Nephron (organoid): ENCODE measurements around the gene SLC9A9.

Source experiments
- H3K27ac Mint-ChIP-seq, 3 experiments: 2 replicates each; pipeline ENCODE4 v1.8.0; 2020; ENCODE audit warnings: mixed read lengths in 3 of 3, mild to moderate bottlenecking in 2 of 3, moderate library complexity in 1 of 3
- H3K27me3 Mint-ChIP-seq: 2 replicates; pipeline ENCODE4 v1.8.0; 2021; ENCODE audit warnings: low read depth, mild to moderate bottlenecking, moderate library complexity, mixed read lengths
- H3K36me3 Mint-ChIP-seq: 2 replicates; pipeline ENCODE4 v1.8.0; 2020; ENCODE audit warnings: low read depth, mixed read lengths
- H3K4me1 Mint-ChIP-seq: 2 replicates; pipeline ENCODE4 v1.8.0; 2020; ENCODE audit warnings: mixed read lengths
- H3K4me3 Mint-ChIP-seq, 3 experiments: 2 replicates each; pipeline ENCODE4 v1.8.0; 2020; ENCODE audit warnings: mild to moderate bottlenecking in 3 of 3, mixed read lengths in 3 of 3, moderate library complexity in 2 of 3
- H3K9me3 Mint-ChIP-seq: 2 replicates; pipeline ENCODE4 v1.8.0; 2020; ENCODE audit warnings: mixed read lengths
- CTCF ChIP-seq, 3 experiments: fragments of 200-600 bp; sonication (generic); IDR thresholded peaks; one replicate each; pipeline ENCODE4 v1.5.0; 2021; ENCODE audit warnings: antibody characterized with exemption in 3 of 3; ENCODE audit not compliant: unreplicated experiment in 3 of 3

Gene SLC9A9

DNA sequence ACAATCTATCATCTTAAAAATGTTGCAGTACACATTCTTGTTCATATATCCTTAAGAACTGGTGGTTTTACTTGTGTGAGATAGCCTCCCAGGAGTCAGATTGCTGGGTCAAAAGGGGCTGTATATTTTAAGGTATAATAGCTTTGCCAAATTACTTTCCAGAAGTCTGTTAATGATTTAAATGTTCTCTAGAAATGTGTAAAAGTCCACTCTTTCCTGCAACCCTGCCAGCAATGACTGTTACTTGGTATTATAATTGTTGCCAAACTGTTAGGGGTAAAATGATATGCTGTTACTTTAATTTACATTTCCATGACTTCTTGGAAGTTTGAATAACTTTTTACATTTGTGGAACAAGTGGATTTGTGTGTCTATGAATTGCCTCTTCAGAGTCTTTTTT, 170.8 kb downstream of the SLC9A9 start:
- H3K27me3 Mint-ChIP-seq = peaks cover 3% of the 10 kb centered on the region
- no peak for TF ChIP-seq CTCF (IDR thresholded peaks at IDR 0.05; ENCODE audit: unreplicated experiment in 3 of 3)
- H3K9me3 Mint-ChIP-seq = no peaks in the 10 kb centered on the region
- H3K4me3 Mint-ChIP-seq = no peak overlapping the region
- H3K36me3 Mint-ChIP-seq = no peaks in the 10 kb centered on the region
- H3K4me1 Mint-ChIP-seq = peaks cover 24% of the 10 kb centered on the region
- peak overlapping the region in 1 of 3 experiments; percentile 64 for H3K27ac Mint-ChIP-seq

- peak overlapping the region; percentile 8 to 64 (median 19) for H3K27ac Mint-ChIP-seq
Observed at GRCh38 chr3:143676747-143677146, 171.5 kb downstream of the SLC9A9 start.

DNA sequence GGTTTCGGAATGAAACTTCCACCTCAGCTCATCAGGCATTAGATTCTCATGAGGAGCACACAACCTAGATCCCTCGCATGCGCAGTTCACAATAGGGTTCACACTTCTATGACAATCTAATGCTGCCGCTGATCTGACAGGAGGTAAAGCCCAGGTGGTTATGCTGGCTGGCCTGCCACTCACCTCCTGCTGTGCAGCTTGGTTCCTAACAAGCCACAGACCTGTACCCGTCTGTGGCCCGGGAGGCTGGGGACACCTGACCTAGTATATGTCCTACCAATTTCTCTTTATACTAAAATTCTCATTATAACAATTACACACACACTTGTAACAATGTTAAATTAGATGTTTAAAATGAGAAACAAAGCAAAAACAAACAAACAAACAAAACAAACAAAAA, 172.2 kb downstream of the SLC9A9 start:
- TF ChIP-seq CTCF (IDR thresholded peaks at IDR 0.05; ENCODE audit: unreplicated experiment in 3 of 3) = no peak
- Mint-ChIP-seq H3K36me3 (no peaks in the 10 kb centered on the region), H3K27me3 (peaks cover 3% of the 10 kb centered on the region), H3K4me1 (peaks cover 31% of the 10 kb centered on the region), H3K27ac (peak overlapping the region in 1 of 3 experiments; percentile 32), H3K9me3 (no peaks in the 10 kb centered on the region), H3K4me3 (no peak overlapping the region)

More at GRCh38 chr3:143676747-143677146, 171.5 kb downstream of the SLC9A9 start:
- peaks cover 29% of the 10 kb centered on the region for H3K4me1 Mint-ChIP-seq
- no peak for TF ChIP-seq CTCF (IDR thresholded peaks at IDR 0.05; ENCODE audit: unreplicated experiment in 3 of 3)
- H3K9me3 Mint-ChIP-seq = no peaks in the 10 kb centered on the region
- no peaks in the 10 kb centered on the region for H3K36me3 Mint-ChIP-seq
- H3K27me3 Mint-ChIP-seq = peaks cover 3% of the 10 kb centered on the region
- no peak overlapping the region for H3K4me3 Mint-ChIP-seq

DNA sequence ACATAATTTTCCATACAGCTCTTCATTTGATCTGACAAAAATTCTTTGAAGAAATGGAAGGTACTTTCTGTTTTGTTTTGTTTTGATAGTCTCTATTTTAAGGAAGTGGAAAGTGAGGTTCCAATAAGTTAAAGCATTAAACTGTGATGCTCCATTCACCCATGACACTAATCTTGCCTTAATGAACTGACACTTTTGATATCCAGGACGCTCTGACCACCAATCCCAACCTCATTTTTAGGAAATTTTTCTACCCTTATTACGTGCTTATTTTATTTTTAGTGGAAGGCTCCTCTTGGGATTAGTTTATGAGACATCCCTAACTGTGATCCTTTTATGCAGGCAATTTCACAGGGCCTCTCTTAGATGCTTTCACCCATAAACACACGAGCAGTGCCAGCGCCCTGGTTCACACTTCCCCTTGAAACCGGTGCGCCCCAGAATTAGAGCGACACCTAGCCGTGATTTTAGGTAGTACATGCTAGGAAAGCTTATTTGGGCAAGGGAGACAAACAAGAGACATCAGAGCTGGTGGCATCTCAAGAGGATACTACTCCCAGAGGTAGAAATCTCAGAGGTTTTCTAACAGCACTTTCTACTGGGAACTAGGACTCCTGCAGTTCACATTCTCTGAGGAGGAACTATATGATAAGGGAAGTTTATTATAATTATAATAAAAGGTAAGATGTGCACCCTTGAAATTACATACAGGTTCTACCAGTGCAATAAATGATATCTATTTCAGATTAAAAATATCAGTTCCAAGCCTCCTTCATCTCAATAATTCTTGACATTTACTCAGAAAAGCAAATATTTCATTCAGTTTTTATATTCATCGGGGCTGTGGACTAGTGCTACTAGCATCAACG, 173.9 kb downstream of the SLC9A9 start:
- H3K27me3 Mint-ChIP-seq = peaks cover 7% of the 10 kb centered on the region
- H3K4me3 Mint-ChIP-seq = no peak overlapping the region
- peak overlapping the region in 2 of 3 experiments; percentile 52 to 55 for H3K27ac Mint-ChIP-seq
- no peaks in the 10 kb centered on the region for H3K9me3 Mint-ChIP-seq
- H3K36me3 Mint-ChIP-seq = no peaks in the 10 kb centered on the region
- peak; percentile 89 to 93 (median 92) for TF ChIP-seq CTCF (IDR thresholded peaks at IDR 0.05; ENCODE audit: unreplicated experiment in 3 of 3)
- H3K4me1 Mint-ChIP-seq = peaks cover 31% of the 10 kb centered on the region

DNA sequence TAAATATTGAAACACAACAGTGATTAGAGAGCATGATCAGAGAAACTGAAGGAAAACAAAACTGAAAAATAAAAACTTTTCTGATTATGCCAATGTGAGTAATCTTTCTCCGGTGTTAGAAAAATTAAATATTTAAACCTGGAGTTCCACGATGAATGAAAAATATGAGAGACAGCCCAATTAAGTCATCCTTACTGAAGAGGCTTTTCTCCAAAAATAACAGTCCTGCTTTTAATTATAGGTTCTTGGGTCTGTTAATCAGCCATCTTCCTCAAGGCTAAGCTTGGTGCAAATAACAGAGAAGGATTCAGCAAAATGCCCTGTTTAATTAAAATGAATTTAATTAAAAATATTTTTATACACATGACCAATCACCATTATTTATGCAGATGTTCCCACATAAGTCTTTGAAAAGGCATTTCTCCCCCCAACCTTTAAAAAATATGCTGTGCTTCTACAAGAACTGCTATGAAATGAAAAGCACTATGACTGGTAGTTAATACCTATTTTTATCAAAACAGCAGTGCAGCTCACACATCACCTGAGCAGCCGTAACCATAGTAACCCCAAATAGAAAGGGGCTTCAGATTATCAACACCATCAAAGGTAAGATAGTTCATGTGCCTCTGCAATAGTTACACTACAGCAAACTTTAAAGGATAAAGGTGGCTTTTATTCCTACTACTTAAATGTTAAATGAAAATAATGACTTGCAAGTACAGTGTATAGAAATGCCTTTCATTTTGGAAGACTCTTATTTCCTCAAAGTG, 175.7 kb downstream of the SLC9A9 start:
- Mint-ChIP-seq H3K27ac (no peak overlapping the region), H3K4me3 (no peak overlapping the region), H3K9me3 (peaks cover 6% of the 10 kb centered on the region), H3K36me3 (no peaks in the 10 kb centered on the region), H3K4me1 (peaks cover 37% of the 10 kb centered on the region), H3K27me3 (peaks cover 7% of the 10 kb centered on the region)
- TF ChIP-seq CTCF (IDR thresholded peaks at IDR 0.05; ENCODE audit: unreplicated experiment in 3 of 3) = no peak
